Astrocyte of the spinal cord (primary cell): ENCODE data around the gene POR.
"Not testable (repeated sequence)": the region's sequence is repeated elsewhere in the genome, so short reads cannot be mapped to it uniquely, and the experiment has no call there.

ENCODE experiments used
- DNase-seq: peaks from one replicate; pipeline ENCODE4 v3.0.0; 2011; ENCODE audit warnings: low read depth, low spot score
- H3K4me3 ChIP-seq: 2 replicates; pipeline ENCODE4 v1.5.1; 2011; ENCODE audit warnings: low read depth, mild to moderate bottlenecking, low read length, moderate library complexity
- CTCF ChIP-seq: IDR thresholded peaks from 2 replicates; pipeline ENCODE4 v1.5.1; 2012; ENCODE audit warnings: low read depth, mild to moderate bottlenecking, low read length, inconsistent platforms
- in situ Hi-C: cut with HindIII; loops from 2 replicates; pipeline ENCODE4 v1.10.0; 2017; ENCODE audit warnings: low sequenced_read_pairs

POR gene

DNA sequence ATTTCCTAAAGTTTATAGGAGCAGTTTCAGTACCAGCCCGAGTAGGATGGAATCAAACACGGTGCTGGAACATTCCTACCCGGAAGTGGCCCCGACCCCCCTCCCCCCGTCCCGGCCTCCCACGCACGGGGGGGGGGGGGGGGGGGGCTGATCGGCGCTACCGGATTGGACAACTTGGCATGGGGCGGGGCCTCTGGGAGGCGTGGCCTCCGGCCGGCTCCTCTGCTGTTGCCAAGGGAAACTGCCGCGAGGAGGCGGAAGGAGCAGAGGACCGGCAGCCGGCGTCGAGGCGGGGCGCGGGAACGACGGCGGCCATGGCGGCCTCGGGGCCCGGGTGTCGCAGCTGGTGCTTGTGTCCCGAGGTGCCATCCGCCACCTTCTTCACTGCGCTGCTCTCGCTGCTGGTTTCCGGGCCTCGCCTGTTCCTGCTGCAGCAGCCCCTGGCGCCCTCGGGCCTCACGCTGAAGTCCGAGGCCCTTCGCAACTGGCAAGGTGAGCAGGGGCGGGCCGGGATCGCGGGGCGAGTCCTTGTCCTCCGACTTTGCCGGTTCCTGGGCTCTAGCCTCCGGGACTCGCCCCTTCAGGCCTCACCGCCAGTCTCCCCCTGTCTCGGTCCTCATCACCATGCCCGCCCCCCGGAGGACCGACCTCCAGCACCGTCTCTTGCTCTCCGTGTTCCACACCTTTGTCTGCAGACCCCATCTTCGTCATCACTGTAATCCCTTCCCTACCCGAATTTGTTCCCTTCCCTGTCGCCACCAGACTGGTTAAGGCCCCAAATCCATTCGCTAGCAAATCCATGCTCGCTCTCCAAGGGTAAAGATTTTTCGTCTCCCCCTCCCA, 36.0 kb upstream of the POR start, which contains the start of gene RHBDD2:
Gene RHBDD2 (plus strand): TSS at position 266 of the 843 bp plus-strand sequence. CDS start 49 bp downstream, at position 315.
- DNase-seq = peak; percentile 94
- no peak for TF ChIP-seq CTCF
- H3K4me3 ChIP-seq = peak within 1 kb of the TSS; percentile 93
- in situ Hi-C loops = no loop called here

GRCh38 chr7:75879771-75880184, 35.2 kb upstream of the POR start:
- TF ChIP-seq CTCF = no peak
- H3K4me3 ChIP-seq = peak overlapping the region; percentile 93
- in situ Hi-C loops = no loop called here
- DNase-seq = peak; percentile 55

GRCh38 chr7:75880242-75880641, 34.7 kb upstream of the POR start:
- no peak for DNase-seq
- in situ Hi-C loops = no loop called here
- H3K4me3 ChIP-seq = peak overlapping the region; percentile 93
- TF ChIP-seq CTCF = no peak

GRCh38 chr7:75881436-75882095, 33.4 kb upstream of the POR start:
- no peak for DNase-seq
- TF ChIP-seq CTCF = no peak
- in situ Hi-C loops = no loop called here
- H3K4me3 ChIP-seq = no peak overlapping the region

DNA sequence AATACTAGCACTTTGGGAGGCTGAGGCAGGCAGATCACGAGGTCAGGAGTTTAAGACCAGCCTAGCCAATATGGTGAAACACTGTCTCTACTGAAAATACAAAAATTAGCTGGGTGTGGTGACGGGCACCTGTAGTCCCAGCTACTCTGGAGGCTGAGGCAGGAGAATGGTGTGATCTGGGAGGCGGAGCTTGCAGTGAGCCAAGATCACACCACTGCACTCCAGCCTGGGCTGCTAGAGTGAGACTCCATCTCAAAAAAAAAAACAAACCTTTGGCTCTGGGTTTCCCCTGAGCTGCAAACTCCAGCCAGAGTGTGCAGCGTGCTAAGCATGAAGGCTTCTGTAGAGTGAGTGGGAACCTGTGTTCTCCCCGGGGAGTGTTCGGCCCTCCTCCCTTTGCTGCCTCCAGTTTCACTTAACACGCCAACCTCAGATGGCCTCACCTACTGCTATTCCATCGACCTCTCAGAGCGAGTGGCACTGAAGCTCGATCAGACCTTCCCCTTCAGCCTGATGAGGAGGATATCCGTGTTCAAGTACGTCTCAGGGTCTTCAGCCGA, 31.6 kb upstream of the POR start:
- in situ Hi-C loops, H3K4me3 ChIP-seq, DNase-seq: not testable (repeated sequence)

DNA sequence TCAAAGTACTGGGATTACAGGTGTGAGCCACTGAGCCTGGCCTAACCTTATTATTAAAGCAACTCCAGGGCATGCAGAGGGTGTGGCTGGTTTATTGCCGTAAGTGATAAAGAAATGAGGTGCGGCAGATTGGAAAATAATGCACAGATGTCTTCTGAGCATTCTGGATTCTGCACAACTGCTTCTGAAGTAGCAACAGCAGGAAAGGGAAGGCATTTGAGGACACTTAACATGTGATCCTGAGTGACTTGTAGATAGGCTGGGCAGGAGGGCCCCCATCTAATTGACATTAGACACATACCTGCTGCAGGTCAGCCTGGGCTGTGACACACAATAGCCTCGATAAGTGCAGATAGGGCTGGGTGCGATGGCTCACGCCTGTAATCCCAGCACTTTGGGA, 30.5 kb upstream of the POR start:
- no peak for TF ChIP-seq CTCF
- H3K4me3 ChIP-seq = no peak overlapping the region
- no peak for DNase-seq
- in situ Hi-C loops = no loop called here

DNA sequence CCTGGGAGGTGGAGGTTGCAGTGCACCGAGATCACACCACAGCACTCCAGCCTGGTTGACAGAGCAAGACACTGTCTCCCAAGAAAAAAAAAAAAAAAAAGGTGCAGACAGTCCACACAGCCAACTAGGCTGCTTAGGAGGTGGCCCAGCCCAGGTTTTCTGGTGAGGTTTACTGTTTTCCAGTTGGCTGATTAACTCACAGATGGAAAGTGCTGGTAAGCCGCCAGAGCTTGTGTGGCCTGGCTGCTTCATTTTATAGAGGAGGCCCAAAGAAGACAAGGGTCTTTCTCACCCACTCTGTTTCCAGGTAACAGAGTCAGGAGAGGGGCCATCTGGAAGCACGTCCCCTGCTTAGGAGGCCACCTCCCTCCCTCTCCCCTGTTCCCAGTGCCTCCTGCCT, 29.9 kb upstream of the POR start:
- in situ Hi-C loops = no loop called here
- TF ChIP-seq CTCF = no peak
- no peak for DNase-seq
- no peak overlapping the region for H3K4me3 ChIP-seq
